ENCODE results near the gene AMN1.
"Not testable (repeated sequence)": the region's sequence is repeated elsewhere in the genome, so short reads cannot be mapped to it uniquely, and the experiment has no call there.

AMN1 gene

DNA sequence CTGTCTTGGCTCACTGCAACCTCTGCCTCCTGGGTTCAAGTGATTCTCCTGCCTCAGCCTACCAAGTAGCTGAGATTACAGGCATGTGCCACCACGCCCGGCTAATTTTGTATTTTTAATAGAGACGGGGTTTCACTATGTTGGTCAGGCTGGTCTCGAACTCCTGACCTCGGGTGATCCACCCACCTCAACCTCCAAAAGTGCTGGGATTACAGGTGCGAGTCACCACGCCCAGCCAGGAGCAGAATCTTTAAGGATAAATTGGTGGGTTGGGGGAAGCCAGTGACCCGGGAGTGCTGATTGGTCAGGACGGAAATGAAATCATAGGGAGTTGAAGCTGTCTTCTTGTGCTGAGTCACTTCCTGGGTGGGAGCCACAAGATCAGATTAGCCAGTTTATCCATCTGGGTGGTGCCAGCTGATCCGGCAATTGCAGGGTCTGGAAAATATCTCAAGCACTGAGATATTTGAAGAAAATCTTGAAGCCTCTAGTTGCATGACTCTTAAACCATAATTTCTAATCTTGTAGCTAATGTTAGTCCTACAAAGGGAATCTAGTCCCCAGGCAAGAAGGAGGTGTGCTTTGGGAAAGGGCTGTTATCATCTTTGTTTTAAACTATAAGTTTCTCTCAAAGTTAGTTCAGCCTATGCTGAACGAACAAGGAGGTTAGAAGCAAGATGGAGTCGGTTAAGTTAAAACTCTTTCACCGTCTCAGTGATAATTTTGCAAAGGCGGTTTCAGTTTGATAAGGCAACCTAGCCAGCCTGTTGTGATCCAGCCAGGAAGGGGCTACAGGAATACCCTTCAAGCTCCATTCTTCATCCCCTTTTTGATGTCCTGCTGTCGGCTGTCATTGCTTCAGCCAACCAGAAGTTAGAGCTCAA is 5.0 kb upstream of the AMN1 start:
- peak in 1 of 2 donors; percentile 22 for DNase-seq (ENCODE audit: low read depth in 2 of 2)

DNA sequence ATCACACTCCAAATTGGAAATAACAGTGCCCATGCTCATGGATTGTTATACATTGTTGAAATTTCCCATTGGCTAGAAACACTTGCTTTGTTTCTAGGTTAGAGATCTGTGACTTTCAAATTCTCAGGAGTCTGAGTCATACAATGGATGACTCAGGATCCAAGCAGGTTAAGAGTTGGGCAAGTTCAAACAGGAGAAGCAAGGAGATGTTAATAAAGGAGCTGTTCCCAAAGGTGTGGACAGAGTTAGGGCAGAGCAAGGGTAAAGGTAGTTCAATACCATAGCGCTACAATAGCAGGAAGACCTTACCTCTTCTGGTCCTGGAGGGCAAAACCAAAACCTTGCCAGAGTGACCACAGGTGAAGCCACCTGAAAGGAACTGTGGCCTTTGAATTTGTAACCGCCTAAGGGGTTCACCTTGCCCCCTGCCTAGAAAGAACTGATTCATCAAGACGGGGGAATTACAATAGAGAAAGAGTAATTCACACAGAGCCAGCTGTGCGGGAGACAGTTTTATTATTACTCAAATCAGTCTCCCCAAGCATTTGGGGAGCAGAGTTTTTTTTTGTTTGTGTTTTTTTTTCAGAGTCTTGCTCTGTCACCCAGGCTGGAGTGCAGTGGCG is 4.2 kb upstream of the AMN1 start:
- DNase-seq (ENCODE audit: low read depth in 2 of 2): peak; percentile 36 to 43

GRCh38 chr12:31731203-31731602 is 2.4 kb upstream of the AMN1 start:
- not testable (repeated sequence) for DNase-seq (ENCODE audit: low read depth in 2 of 2)

GRCh38 chr12:31729705-31730104 is 884 bp upstream of the AMN1 start:
- no peak for DNase-seq (ENCODE audit: low read depth in 2 of 2)

DNA sequence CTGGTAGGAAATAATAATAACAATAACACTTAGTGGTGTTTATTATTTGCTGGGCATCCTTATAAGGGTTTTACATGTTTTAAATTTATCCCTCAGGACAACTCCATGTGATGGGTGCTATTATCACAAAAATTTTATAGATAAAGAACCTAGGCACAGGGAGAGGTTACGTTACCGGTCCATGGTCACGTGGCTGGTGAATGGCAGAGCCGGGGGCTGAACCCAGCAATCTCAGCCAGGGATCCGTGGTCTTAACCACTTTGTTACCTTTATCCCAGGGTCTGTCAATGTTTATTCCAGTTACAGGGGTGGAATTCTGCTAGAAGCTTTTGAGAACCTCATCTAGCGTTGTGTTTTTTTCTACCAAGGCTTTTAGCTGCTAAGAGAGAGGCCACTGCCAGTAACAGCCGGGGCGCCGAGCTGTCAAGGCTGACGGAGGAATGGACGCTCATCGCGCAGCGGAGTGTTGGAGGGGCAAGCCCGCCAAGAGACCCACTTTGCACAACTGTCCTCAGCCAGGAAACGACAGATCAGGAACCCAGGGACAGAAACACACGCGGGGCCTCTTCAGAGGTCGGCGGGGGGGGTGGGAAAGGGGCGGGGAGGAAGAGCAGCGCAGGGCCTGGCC is 418 bp downstream of the AMN1 start:
- no peak for DNase-seq (ENCODE audit: low read depth in 2 of 2)

DNA sequence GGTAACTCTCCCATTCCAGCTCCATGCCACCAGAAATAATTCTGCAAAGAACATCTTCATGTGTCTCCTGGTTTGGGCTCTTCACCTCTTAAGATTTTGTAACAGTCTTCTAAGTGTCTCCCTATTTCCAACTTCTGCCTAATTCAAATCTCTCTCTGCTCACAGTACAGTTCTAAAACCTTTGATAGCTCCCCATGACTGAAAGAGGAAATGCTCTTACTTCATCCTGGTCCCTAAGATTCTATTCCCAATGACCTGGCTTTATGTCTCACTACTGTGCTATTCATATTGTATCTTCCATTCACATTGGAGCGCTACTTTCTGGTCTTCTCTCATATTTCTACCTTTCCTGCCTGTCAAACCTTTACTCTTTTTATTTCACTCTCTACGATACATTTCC is 1.6 kb downstream of the AMN1 start:
- DNase-seq (ENCODE audit: low read depth in 2 of 2): no peak

DNA sequence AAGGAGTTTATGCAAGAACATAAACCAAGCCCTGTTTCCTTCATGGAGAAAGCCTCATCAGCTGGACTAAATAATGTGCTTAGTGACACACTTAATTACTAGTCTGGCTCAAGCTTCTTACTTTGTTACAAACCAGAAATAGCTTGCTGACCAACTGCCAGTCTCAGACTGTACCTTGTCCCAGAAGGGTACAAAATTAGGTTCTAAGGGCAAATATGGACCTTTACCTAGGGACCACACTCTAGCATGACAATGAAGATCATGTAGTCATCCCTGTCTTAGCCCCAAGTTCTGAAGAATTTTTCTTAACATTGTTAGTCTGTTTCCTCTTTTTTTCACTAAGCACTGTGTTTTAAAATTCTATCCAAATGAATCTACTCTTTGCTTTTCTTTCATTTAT is 2.2 kb downstream of the AMN1 start:
- no peak for DNase-seq (ENCODE audit: low read depth in 2 of 2)

- DNase-seq (ENCODE audit: low read depth in 2 of 2): no peak
These were observed 4.3 kb downstream of the AMN1 start for GRCh38 chr12:31724557-31724956.

- DNase-seq (ENCODE audit: low read depth in 2 of 2): no peak
These were observed 6.2 kb downstream of the AMN1 start for GRCh38 chr12:31722580-31722979.

DNA sequence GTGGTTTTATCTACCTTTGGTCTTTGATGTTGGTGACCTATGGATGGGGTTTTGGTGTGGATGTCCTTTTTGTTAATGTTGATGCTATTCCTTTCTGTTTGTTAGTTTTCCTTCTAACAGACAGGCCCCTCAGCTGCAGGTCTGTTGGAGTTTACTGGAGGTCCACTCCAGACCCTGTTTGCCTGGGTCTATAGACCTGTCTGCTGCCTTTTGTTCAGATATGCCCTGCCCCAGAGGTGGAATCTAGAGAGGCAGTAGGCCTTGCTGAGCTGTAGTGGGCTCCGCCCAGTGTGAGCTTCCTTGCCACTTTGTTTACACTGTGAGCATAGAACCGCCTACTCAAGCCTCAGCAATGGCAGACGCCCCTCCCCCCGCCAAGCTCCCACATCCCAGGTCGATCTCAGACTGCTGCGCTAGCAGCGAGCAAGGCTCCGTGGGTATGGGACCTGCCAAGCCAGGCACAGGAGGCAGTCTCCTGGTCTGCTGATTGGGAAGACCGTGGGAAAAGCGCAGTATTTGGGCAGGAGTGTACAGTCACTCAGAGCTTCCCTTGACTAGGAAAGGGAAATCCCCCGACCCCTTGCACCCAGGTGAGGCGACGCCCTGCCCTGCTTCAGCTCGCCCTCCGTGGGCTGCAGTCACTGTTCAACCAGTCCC is 10.2 kb downstream of the AMN1 start:
- not testable (repeated sequence) for DNase-seq (ENCODE audit: low read depth in 2 of 2)

DNA sequence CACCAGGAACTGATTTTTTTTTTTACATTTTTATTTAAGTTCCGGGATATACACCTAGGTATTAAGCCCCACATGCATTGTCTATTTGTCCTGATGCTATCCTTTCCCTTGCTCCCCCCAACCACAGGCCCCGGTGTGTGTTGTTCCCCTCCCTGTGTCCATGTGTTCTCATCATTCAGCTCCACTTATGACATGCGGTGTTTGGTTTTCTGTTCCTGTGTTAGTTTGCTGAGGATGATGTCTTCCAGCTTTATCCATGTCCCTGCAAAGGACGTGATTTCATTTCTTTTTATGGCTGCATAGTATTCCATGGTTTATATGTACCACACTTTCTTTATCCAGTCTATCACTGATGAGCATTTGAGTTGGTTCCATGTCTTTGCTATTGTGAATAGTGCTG is 11.8 kb downstream of the AMN1 start:
- not testable (repeated sequence) for DNase-seq (ENCODE audit: low read depth in 2 of 2)

- DNase-seq (ENCODE audit: low read depth in 2 of 2): no peak
These were observed 13.5 kb downstream of the AMN1 start for GRCh38 chr12:31715283-31715825.

DNA sequence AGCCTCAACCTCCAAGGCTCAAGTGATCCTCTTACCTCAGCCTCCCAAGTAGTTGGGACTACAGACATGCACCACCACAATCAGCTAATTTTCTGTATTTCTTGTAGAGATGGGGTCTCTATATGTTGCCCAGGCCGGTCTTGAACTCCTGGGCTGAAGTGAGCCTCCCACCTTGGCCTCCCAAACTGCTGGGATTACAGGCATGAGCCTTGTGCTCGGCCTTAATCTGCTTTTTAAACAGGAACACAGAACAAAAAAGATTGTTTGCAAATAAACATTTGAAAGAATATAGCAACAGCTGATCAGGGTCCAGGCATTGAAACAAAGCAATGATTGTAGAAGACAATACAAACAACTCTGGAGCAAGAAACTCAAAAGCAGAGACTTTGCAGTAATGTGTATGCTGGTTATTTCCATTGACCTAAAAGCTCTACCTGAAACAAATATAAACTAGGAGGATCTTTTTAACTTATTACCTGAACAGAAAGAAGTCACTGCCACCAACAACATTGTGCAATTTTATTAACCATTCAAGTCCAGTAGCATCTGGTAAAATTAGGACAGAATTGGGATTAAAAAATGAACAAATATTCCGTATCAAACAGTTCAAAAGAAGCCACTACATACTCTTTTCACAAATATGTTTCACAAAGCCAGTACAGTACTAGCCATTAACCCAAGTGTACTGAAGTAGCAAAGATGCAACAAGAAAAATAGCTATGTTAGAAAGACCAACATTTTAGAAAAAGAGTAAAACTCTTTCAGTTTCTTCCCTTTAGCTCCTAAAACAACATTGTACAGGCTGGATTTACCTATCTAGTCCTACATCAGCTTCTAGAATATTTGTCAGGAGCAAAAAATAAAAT is 14.2 kb downstream of the AMN1 start:
- DNase-seq (ENCODE audit: low read depth in 2 of 2): no peak

DNA sequence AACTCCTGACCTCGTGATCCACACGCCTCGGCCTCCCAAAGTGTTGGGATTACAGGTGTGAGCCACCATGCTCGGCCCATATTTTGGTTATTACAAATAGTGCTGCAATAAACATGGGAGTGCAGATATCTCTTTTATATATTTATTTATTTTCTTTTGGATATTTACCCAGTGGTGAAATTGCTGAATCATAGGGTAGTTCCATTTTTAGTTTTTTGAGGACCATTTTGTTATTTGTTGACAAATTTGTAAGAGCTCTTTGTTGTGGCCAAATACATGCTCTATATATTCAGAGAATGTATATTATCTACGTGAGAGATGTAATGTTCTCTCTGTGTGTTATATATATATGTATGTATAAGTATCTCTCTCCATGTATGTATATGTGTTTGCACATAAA is 15.9 kb downstream of the AMN1 start:
- DNase-seq (ENCODE audit: low read depth in 2 of 2): no peak

DNA sequence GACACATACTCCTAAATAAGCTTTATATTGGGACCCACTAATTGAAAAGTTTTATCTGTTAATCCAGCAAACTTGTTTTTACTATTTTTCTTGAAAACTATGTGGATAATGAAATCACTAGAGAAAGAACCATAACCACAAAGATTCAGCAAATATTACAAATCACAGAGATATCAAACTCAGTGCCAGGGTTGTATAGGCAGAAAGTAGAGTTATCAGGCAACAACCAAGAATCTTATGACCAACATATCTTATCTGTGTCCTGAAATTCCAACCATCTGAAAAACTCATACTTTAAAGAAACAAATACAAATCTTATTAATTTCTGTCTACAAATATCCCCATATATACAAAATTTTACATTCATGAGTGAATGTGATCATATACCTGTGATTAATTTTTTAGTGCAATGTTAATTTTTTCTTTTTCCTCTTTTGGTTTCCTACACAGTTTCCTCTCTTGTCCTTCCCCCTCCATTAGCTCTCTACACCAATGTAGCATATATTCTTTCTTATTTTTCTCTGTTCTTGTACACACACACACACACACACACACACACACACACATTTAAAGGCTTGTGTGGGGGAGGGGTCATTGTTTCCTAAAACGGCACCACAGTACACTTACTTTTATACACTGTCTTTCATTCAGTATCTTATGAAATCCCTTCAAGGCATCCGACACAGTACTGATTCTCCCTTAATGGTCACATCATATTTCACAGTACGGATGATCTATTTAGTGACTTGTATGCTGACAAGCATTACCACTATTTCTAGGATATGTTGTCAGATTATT is 18.6 kb downstream of the AMN1 start:
- no peak for DNase-seq (ENCODE audit: low read depth in 2 of 2)

GRCh38 chr12:31708118-31708517 is 20.7 kb downstream of the AMN1 start:
- not testable (repeated sequence) for DNase-seq (ENCODE audit: low read depth in 2 of 2)

- no peak for DNase-seq (ENCODE audit: low read depth in 2 of 2)
These were observed 23.2 kb downstream of the AMN1 start for GRCh38 chr12:31705621-31706020.

- DNase-seq (ENCODE audit: low read depth in 2 of 2): no peak
These were observed 26.8 kb downstream of the AMN1 start for GRCh38 chr12:31702047-31702446.

DNA sequence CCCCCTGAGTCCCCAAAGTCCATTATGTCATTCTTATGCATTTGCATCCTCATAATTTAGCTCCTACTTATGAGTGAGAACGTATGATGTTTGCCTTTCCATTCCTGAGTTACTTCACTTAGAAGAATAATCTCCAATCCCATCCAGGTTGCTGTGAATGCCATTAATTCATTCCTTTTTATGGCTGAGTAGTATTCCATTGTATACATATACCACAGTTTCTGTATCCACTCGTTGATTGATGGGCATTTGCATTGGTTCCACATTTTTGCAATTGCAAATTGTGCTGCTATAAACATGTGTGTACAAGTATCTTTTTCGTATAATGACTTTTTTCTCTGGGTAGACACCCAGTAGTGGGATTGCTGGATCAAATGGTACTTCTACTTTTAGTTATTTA is 38.9 kb downstream of the AMN1 start:
- not testable (repeated sequence) for DNase-seq (ENCODE audit: low read depth in 2 of 2)

DNA sequence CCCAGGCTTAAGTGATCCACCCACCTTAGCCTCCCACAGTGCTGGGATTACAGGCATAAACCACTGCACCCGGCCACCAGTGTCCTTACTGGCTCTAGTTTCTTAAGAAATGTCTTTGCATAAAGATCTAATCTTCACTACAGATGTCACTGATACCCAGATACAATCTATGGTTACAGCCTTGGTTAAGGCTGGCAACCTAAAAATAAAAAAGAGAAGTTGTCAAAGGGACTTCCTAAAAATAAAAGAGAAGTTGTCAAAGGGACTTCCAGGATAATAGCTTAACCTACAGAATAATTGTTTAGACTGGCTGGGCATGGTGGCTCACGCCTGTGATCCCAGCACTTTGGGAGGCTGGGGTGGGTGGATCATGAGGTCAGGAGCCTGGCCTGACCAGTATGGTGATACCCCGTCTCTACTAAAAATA is 41.7 kb downstream of the AMN1 start:
- no peak for DNase-seq (ENCODE audit: low read depth in 2 of 2)
